ENCODE results near the gene ZNF84. TPM values are rescaled to one million over a fixed set of nuclear protein-coding genes. Genes with fewer than 3 reads are reported as not detected.
A peak's percentile ranks its signal among the peaks of the same experiment; 100 is the strongest.

Gene ZNF84
- polyA plus RNA-seq, 1 of the 3 experiments (the other 2 are of a cell fraction), result 12.2 TPM

DNA sequence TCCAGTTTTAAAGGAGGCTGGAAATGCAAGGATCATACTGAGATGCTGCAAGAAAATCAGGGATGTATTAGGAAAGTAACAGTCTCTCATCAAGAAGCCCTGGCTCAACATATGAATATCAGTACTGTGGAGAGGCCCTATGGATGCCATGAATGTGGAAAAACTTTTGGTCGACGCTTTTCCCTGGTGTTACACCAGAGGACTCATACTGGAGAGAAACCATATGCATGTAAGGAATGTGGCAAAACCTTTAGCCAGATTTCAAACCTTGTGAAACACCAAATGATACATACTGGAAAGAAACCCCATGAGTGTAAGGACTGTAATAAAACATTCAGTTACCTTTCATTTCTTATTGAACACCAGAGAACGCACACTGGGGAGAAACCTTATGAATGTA lies 68.3 kb downstream of the ZNF84 start:
- H3K27me3 ChIP-seq (ENCODE audit: insufficient read depth), result no peaks in the 10 kb centered on the region
- no peak overlapping the region for H3K27ac ChIP-seq (ENCODE audit: low read depth in 2 of 2, low read length in 1 of 2)
- no peaks in the 10 kb centered on the region for H4K20me1 ChIP-seq (ENCODE audit: insufficient read depth)
- H3K4me3 ChIP-seq (ENCODE audit: low read depth in 2 of 2, low read length in 1 of 2), result peak overlapping the region in 1 of 2 experiments; percentile 26; a peak in 1 of 4 replicates
- no peaks in the 10 kb centered on the region for H3K79me2 ChIP-seq (ENCODE audit: insufficient read depth)
- POLR2A ChIA-PET, result no interaction called here
- H3K4me2 ChIP-seq, result no peak overlapping the region
- H3K4me1 ChIP-seq (ENCODE audit: control insufficient read depth in 1 of 2, insufficient read depth in 2 of 2, low read depth in 1 of 2, low read length in 1 of 2), result no peaks in the 10 kb centered on the region
- H3K36me3 ChIP-seq (replicated peaks in 1 of 2; ENCODE audit: control insufficient read depth in 1 of 2, insufficient read depth in 2 of 2, low read length in 1 of 2), result peaks cover 55 to 100% of the 10 kb centered on the region in 2 experiments
- H3K9me2 ChIP-seq, result no peaks in the 10 kb centered on the region
- no peak for DNase-seq
- WGBS (ENCODE audit: low lambda C conversion rate), result 96% methylated on average over 3 of the region's 3 CpGs
- CTCF ChIA-PET, result no interaction called here
- TF ChIP-seq TEAD4 (IDR thresholded peaks at IDR 0.05; ENCODE audit: borderline replicate concordance, insufficient read depth) (no peak), GATA2 (CRISPR knock-in tag; IDR thresholded peaks at IDR 0.05) (no peak), RCOR1 (IDR thresholded peaks at IDR 0.05; ENCODE audit: low read length) (no peak), RFX5 (IDR thresholded peaks at IDR 0.05; ENCODE audit: low read length) (no peak), RXRA (IDR thresholded peaks at IDR 0.05; ENCODE audit: borderline replicate concordance, low read depth) (no peak), PBX3 (IDR thresholded peaks at IDR 0.05) (no peak), CHD2 (IDR thresholded peaks at IDR 0.05; ENCODE audit: low read length, partially characterized antibody) (no peak), CTCF (IDR thresholded peaks at IDR 0.05) (no peak), REST (IDR thresholded peaks at IDR 0.05; ENCODE audit: low read depth, low read length) (no peak), JUND (IDR thresholded peaks at IDR 0.05) (no peak), FOXJ3 (CRISPR knock-in tag; IDR thresholded peaks at IDR 0.05) (no peak), TAF1 (IDR thresholded peaks at IDR 0.05; ENCODE audit: borderline replicate concordance, low read depth, low read length) (no peak), YY1 (IDR thresholded peaks at IDR 0.05; ENCODE audit: low read depth) (no peak), FOXM1 (IDR thresholded peaks at IDR 0.05; ENCODE audit: low read depth) (no peak), NFIC (IDR thresholded peaks at IDR 0.05; ENCODE audit: borderline replicate concordance) (no peak)
- TF ChIP-seq, protein P1, sequence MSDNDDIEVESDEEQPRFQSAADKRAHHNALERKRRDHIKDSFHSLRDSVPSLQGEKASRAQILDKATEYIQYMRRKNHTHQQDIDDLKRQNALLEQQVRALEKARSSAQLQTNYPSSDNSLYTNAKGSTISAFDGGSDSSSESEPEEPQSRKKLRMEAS (IDR thresholded peaks at IDR 0.05; ENCODE audit: low read depth), result no peak
- TF ChIP-seq, protein P2, sequence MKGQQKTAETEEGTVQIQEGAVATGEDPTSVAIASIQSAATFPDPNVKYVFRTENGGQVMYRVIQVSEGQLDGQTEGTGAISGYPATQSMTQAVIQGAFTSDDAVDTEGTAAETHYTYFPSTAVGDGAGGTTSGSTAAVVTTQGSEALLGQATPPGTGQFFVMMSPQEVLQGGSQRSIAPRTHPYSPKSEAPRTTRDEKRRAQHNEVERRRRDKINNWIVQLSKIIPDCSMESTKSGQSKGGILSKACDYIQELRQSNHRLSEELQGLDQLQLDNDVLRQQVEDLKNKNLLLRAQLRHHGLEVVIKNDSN (IDR thresholded peaks at IDR 0.05; ENCODE audit: borderline replicate concordance, low read depth), result no peak
- H3K9ac ChIP-seq, result no peak overlapping the region
- H3F3A ChIP-seq (replicated peaks; ENCODE audit: insufficient read depth), result peaks cover 13% of the 10 kb centered on the region
- no peak overlapping the region for H2AFZ ChIP-seq (ENCODE audit: low read depth)
- H3K9me3 ChIP-seq, result peaks cover 76% of the 10 kb centered on the region
